Liver (tissue), 3 donors: ENCODE measurements around the gene CDC42.

Source experiments
- ATF3 ChIP-seq: IDR thresholded peaks from 2 replicates; pipeline ENCODE4 v1.6.1; 2016; ENCODE audit warnings: antibody characterized with exemption
- FOXA1 ChIP-seq: IDR thresholded peaks from 2 replicates; pipeline ENCODE4 v1.6.1; 2016; ENCODE audit warnings: antibody characterized with exemption
- RXRA ChIP-seq, 2 donors: IDR thresholded peaks; 2 replicates each; pipeline ENCODE4 v1.6.1; 2017 to 2018; ENCODE audit warnings: antibody characterized with exemption in 2 of 2, mild to moderate bottlenecking in 1 of 2
- TAF1 ChIP-seq: conservative IDR thresholded peaks from 2 replicates; pipeline ENCODE4 v1.6.1; 2016; ENCODE audit warnings: antibody characterized with exemption, mild to moderate bottlenecking
- TF ChIP-seq, protein P1 (sequence below): fragments of 150-350 bp; IDR thresholded peaks from 2 replicates; pipeline ENCODE4 v1.5.1; 2017; ENCODE audit warnings: improper control_type of control experiment, low read depth, low read length; ENCODE audit not compliant: missing input control
- TF ChIP-seq, protein P2 (sequence below): IDR thresholded peaks from 2 replicates; pipeline ENCODE4 v1.6.1; 2016; ENCODE audit warnings: antibody characterized with exemption
- donor health status: healthy.
- donor health status: healthy.

GRCh38 chr1:22048351-22049192 is 3.9 kb upstream of the CDC42 start:
- TF ChIP-seq, protein P1, sequence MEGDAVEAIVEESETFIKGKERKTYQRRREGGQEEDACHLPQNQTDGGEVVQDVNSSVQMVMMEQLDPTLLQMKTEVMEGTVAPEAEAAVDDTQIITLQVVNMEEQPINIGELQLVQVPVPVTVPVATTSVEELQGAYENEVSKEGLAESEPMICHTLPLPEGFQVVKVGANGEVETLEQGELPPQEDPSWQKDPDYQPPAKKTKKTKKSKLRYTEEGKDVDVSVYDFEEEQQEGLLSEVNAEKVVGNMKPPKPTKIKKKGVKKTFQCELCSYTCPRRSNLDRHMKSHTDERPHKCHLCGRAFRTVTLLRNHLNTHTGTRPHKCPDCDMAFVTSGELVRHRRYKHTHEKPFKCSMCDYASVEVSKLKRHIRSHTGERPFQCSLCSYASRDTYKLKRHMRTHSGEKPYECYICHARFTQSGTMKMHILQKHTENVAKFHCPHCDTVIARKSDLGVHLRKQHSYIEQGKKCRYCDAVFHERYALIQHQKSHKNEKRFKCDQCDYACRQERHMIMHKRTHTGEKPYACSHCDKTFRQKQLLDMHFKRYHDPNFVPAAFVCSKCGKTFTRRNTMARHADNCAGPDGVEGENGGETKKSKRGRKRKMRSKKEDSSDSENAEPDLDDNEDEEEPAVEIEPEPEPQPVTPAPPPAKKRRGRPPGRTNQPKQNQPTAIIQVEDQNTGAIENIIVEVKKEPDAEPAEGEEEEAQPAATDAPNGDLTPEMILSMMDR, result no peak
- TF ChIP-seq RXRA (IDR thresholded peaks at IDR 0.05), result no peak
- TF ChIP-seq TAF1, result no peak
- no peak for TF ChIP-seq FOXA1
- TF ChIP-seq ATF3, result no peak
- TF ChIP-seq, protein P2, sequence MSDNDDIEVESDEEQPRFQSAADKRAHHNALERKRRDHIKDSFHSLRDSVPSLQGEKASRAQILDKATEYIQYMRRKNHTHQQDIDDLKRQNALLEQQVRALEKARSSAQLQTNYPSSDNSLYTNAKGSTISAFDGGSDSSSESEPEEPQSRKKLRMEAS, result no peak
